Activated naive CD4-positive, alpha-beta T cell treated with Interleukin-2 at 50 U/mL for 16 hours (primary cell): ENCODE data around the gene SMPD1.
"Not testable (repeated sequence)": the region's sequence is repeated elsewhere in the genome, so short reads cannot be mapped to it uniquely, and the experiment has no call there.

Experiments used
- DNase-seq: peaks from one replicate; pipeline ENCODE4 v3.0.0-alpha.2; 2020

The SMPD1 gene

GRCh38 chr11:6390718-6391469 lies 620 bp downstream of the SMPD1 start:
- no peak for DNase-seq

- DNase-seq = no peak
These were observed 1.4 kb downstream of the SMPD1 start for GRCh38 chr11:6391537-6392134.

- DNase-seq = not testable (repeated sequence)
These were observed 2.0 kb downstream of the SMPD1 start for GRCh38 chr11:6392251-6392650.

- DNase-seq = no peak
These were observed 3.9 kb downstream of the SMPD1 start for GRCh38 chr11:6393989-6394670.

- DNase-seq = no peak
These were observed 5.3 kb downstream of the SMPD1 start for GRCh38 chr11:6395470-6396060.

GRCh38 chr11:6397156-6397555 lies 6.9 kb downstream of the SMPD1 start:
- no peak for DNase-seq

GRCh38 chr11:6397636-6398035 lies 7.4 kb downstream of the SMPD1 start:
- DNase-seq = no peak

- DNase-seq = no peak
These were observed 10.4 kb downstream of the SMPD1 start for GRCh38 chr11:6400431-6401345.

GRCh38 chr11:6401464-6401863 lies 11.2 kb downstream of the SMPD1 start:
- DNase-seq = no peak

- no peak for DNase-seq
These were observed 11.8 kb downstream of the SMPD1 start for GRCh38 chr11:6402061-6402470.

- DNase-seq = peak; percentile 53
These were observed 12.3 kb downstream of the SMPD1 start for GRCh38 chr11:6402561-6402981.

- no peak for DNase-seq
These were observed 13.3 kb downstream of the SMPD1 start for GRCh38 chr11:6403539-6403938.

GRCh38 chr11:6404342-6405051 lies 14.2 kb downstream of the SMPD1 start:
- no peak for DNase-seq

- no peak for DNase-seq
These were observed 14.9 kb downstream of the SMPD1 start for GRCh38 chr11:6405052-6405667.

GRCh38 chr11:6405846-6406245 lies 15.6 kb downstream of the SMPD1 start:
- no peak for DNase-seq

GRCh38 chr11:6406370-6406769 lies 16.1 kb downstream of the SMPD1 start:
- DNase-seq = no peak

GRCh38 chr11:6410695-6411430 lies 20.6 kb downstream of the SMPD1 start:
- DNase-seq = no peak

- DNase-seq = no peak
These were observed 21.3 kb downstream of the SMPD1 start for GRCh38 chr11:6411594-6412031.

GRCh38 chr11:6413791-6414201 lies 23.5 kb downstream of the SMPD1 start:
- DNase-seq = peak; percentile 55

- DNase-seq = no peak
These were observed 24.6 kb downstream of the SMPD1 start for GRCh38 chr11:6414874-6415328.
